ENCODE measurements around the gene PTCH2.
"Not testable (repeated sequence)": the region's sequence is repeated elsewhere in the genome, so short reads cannot be mapped to it uniquely, and the experiment has no call there.

Gene PTCH2

DNA sequence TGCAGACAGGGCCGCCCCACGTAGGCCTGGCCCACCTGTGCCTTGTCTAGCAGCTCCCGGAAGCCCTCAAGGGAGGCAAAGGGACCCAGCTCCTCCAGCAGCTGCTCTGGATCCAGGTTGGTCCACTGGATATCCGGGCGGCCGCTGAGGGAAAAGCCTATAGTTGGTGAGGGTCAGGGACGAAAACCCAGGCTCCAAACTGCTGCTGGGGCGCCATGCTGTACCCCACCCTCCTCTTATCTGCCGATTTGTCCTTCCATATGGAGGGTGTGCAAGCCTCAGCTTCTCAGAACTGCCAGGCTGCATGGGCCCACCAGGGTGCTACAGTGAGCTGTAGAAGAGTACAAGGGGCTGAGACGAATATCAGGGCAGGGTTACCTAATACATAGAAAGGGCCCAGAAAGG is 12.2 kb downstream of the PTCH2 start:
- TF ChIP-seq, protein P1, sequence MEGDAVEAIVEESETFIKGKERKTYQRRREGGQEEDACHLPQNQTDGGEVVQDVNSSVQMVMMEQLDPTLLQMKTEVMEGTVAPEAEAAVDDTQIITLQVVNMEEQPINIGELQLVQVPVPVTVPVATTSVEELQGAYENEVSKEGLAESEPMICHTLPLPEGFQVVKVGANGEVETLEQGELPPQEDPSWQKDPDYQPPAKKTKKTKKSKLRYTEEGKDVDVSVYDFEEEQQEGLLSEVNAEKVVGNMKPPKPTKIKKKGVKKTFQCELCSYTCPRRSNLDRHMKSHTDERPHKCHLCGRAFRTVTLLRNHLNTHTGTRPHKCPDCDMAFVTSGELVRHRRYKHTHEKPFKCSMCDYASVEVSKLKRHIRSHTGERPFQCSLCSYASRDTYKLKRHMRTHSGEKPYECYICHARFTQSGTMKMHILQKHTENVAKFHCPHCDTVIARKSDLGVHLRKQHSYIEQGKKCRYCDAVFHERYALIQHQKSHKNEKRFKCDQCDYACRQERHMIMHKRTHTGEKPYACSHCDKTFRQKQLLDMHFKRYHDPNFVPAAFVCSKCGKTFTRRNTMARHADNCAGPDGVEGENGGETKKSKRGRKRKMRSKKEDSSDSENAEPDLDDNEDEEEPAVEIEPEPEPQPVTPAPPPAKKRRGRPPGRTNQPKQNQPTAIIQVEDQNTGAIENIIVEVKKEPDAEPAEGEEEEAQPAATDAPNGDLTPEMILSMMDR (IDR thresholded peaks at IDR 0.05; ENCODE audit: extremely low read depth, missing control alignments), result no peak
- no peak for DNase-seq (ENCODE audit: low spot score)

DNA sequence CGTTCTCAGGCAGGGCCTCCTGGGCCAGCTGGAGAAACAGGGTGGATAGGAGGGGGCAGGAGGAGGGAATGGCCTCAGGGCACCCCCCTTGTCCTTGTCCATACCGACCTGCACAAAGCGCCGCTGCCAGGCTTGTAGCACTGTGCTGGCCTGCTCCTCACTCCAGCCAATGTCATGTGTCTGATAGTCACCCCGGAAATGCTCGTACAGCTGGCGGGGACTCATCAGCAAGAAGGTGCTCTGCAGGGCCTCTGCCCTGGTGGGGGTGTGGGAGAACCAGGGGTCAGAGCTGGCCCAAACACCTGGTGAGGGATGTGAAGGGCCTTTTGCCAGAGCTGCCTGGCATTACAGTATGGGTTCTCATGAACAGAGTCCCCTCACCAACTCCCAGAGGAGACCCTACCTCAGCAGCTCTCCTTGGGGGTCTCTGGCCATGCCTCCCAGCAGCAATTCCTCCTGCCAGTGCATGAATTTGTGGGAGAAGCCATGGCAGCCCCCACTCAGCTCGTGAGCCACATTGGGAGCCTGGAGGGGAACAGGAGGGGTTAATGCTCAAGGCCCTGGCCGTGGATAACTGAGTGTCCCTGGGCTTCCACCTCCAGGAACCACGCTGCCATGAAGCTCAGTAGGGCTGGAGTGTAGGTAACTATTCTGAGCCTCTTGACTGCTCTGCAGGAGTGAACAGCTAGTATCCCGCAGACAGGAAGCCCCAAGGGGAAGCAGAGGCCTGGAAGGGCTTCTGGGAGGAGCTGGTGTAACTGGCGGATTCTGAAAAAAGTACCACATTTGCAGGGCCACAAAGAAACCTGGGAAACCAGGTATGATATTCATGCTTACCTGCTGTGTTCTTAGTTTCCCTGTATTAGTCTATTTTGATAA is 13.3 kb downstream of the PTCH2 start:
- no peak for DNase-seq (ENCODE audit: low spot score)
- TF ChIP-seq, protein P1 (IDR thresholded peaks at IDR 0.05; ENCODE audit: extremely low read depth, missing control alignments), result no peak

DNA sequence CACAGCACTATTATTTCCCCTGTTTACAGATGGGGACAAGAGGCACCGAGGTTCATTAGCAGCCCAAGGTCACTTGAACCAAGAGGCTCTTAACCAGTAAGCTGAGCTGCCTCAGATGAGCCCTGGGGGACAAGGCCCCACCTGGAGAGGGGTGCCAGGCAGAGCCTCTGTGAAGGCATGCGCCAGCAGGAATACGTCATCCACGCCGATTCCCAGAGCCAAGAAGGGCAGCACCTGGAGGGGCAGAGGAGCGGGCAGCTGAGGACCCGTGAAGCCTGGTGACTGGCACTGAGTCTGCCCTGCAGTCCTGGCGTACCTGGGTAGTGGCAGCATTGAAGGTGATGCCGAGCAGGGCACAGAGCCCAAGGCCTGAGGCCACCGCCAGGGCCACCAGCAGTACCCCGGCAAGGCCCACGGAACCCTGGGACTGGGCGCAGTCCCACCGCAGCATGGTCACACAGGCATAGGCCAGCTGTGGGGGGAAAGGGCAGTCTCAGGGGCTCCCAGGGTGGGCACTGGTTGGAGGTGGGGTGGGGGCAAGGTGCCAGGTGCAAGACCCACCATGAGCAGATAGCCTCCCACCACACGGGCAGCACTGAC is 14.1 kb downstream of the PTCH2 start:
- TF ChIP-seq, protein P1 (IDR thresholded peaks at IDR 0.05; ENCODE audit: extremely low read depth, missing control alignments), result no peak
- DNase-seq (ENCODE audit: low spot score), result no peak

DNA sequence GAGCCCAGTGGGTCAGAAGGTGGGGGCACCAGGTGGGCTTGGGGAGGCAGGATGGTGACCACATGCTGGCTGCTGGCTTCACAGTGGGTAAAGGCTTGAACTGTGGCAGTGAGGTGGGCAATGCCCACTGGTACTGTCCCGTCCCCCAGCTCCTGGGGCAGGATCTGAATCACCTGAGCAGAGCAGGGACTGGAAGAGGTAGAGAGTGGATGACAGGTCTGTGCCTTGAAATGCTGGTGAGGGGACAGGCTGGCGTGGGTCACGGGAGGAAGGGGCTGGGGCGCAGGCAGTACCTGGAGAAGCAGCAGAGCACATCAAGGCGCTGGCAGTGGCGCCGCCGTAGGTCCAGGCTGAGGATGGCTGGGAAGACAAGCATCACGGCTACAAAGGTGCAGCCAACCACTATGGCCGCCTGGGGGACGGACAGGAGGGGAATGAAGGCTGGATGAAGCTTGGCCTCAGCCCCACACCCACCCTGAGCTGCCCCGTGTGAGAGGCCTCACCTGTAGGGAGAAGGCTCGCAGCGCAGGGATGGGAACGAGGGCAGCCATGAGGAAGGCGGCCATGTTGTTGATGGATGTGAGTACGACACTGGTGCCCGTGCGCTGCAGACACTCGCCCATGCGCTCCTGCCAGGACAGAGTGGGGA is 14.9 kb downstream of the PTCH2 start:
- TF ChIP-seq, protein P1 (IDR thresholded peaks at IDR 0.05; ENCODE audit: extremely low read depth, missing control alignments), result no peak
- no peak for DNase-seq (ENCODE audit: low spot score)

DNA sequence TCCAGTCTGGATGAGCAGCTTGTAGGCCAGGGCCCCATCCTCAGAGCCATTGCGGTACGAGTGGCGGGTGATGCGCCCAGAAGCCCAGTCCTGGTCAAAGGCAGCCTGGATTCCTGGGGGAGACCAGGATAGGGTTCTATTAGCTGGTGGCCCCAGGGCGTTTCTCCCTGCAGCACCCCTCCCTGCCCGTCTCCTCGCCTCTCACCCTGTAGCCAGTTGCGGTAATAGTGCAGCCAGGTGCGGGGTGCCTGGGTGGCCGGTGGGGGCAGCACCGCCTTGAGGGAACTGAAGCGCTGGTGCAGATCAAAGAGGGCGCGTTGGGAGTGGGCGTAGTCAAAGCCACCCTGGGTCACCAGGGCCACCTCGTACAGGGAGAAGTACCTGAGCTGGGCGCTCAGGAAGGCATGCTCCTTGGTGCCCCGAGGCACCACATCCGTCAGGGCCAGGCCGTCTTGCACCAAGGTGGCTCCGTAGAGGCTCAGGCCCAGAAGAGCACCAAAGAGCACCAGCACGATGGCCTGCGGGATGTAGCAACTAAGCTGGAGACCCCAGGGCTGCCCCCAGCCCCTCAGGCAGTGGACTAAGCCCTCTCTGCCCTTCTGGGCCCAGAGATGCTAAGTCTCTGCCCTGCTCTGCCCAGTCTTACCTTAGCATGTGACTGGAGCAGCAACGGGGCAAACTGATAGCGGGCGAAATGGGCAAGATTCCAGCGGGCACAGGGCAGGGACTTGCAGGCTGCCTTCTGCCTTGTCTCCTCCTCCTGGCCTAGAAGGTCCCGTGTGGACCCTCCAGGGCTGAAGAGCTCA is 15.7 kb downstream of the PTCH2 start:
- TF ChIP-seq, protein P1 (IDR thresholded peaks at IDR 0.05; ENCODE audit: extremely low read depth, missing control alignments), result no peak
- DNase-seq (ENCODE audit: low spot score), result no peak

DNA sequence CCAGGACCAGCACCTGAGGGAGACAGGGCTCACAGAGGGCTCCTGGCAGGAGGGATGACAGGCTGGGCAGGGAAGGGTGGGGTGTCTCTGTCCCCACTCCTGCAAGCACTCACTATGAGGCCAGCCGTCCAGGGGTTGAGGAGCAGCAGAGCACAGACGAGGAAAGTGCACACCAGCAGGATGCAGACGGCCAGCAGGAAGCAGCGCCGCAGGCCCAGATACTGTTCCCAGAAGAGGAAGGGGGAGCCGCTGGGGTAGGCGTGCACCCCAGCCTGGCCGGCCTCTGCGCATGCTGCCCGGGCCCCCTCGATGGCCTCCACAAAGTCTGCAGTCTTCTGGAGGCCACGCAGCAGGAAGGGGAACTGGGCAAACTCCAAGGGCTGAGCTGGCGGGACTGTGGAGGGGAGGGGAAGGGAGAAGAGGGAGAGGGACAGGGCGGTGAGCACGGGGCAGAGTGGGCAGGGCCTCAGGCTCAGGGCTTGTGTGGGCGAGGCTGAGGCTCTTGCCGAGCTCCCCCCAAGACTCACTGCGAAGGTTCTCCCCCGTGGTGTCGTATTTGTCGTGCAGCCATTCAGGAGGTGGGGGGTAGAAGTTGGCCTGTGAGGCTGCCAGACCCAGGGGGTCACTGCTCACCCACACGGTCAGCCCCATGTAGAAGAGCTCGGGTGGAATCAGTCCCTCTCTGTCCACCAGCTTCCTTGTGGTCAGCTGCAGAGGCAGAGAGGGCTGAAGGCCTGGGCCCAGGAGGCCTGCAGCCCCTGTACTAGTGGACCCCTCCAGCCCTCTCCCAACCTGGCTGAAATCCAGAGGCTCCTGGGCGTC is 16.5 kb downstream of the PTCH2 start:
- no peak for DNase-seq (ENCODE audit: low spot score)

DNA sequence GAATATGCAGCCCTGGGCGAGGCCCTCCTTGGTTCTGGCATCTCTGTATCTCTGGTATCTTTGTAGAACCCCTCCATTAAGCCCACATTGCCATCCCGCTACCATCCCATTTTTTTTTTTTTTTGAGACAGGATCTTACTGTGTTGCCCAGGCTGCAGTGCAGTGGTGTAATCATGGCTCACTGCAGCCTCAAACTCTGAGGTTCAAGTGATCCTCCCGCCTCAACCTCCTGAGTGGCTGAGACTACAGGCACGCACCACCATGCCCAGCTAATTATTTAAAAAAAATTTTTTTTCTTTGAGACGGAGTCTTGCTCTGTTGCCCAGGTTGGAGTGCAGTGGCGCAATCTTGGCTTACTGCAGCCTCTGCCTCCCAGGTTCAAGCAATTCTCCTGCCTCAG is 18.7 kb downstream of the PTCH2 start:
- DNase-seq (ENCODE audit: low spot score), result not testable (repeated sequence)

More for the DNA sequence above, 16.5 kb downstream of the PTCH2 start:
- TF ChIP-seq, protein P1 (IDR thresholded peaks at IDR 0.05; ENCODE audit: extremely low read depth, missing control alignments), result no peak

Data from GM20000 (cell line).